Measurements from ENCODE around the gene FOXN4.
A peak's percentile ranks its signal among the peaks of the same experiment; 100 is the strongest.

FOXN4 gene

GRCh38 chr12:109278912-109279311 lies 30.2 kb downstream of the FOXN4 start:
- no peak for DNase-seq (ENCODE audit: low spot score)

GRCh38 chr12:109277899-109278762 lies 31.0 kb downstream of the FOXN4 start:
- DNase-seq (ENCODE audit: low spot score): no peak

GRCh38 chr12:109277255-109277898 lies 31.7 kb downstream of the FOXN4 start:
- DNase-seq (ENCODE audit: low spot score): no peak

- no peak for DNase-seq (ENCODE audit: low spot score)
Observed at GRCh38 chr12:109276160-109276559, 32.9 kb downstream of the FOXN4 start.

- DNase-seq (ENCODE audit: low spot score): no peak
Observed at GRCh38 chr12:109275173-109275572, 33.9 kb downstream of the FOXN4 start.

- no peak for DNase-seq (ENCODE audit: low spot score)
Observed at GRCh38 chr12:109274381-109274780, 34.7 kb downstream of the FOXN4 start.

- DNase-seq (ENCODE audit: low spot score): no peak
Observed at GRCh38 chr12:109273354-109273753, 35.7 kb downstream of the FOXN4 start.

GRCh38 chr12:109271418-109271817 lies 37.7 kb downstream of the FOXN4 start:
- no peak for DNase-seq (ENCODE audit: low spot score)

- no peak for DNase-seq (ENCODE audit: low spot score)
Observed at GRCh38 chr12:109270494-109270893, 38.6 kb downstream of the FOXN4 start.

- DNase-seq (ENCODE audit: low spot score): no peak
Observed at GRCh38 chr12:109269428-109269827, 39.7 kb downstream of the FOXN4 start.

- no peak for DNase-seq (ENCODE audit: low spot score)
Observed at GRCh38 chr12:109268896-109269295, 40.2 kb downstream of the FOXN4 start.

- DNase-seq (ENCODE audit: low spot score): no peak
Observed at GRCh38 chr12:109267361-109267760, 41.7 kb downstream of the FOXN4 start.

GRCh38 chr12:109266106-109266879 lies 42.8 kb downstream of the FOXN4 start:
- DNase-seq (ENCODE audit: low spot score): no peak

GRCh38 chr12:109264943-109265650 lies 44.0 kb downstream of the FOXN4 start:
- DNase-seq (ENCODE audit: low spot score): no peak

GRCh38 chr12:109264095-109264942 lies 44.8 kb downstream of the FOXN4 start:
- DNase-seq (ENCODE audit: low spot score): peak; percentile 46

GRCh38 chr12:109263439-109263838 lies 45.6 kb downstream of the FOXN4 start:
- DNase-seq (ENCODE audit: low spot score): no peak

- no peak for DNase-seq (ENCODE audit: low spot score)
Observed at GRCh38 chr12:109261939-109262338, 47.1 kb downstream of the FOXN4 start.

GRCh38 chr12:109261087-109261486 lies 48.0 kb downstream of the FOXN4 start:
- DNase-seq (ENCODE audit: low spot score): no peak

GRCh38 chr12:109259545-109259895 lies 49.6 kb downstream of the FOXN4 start:
- DNase-seq (ENCODE audit: low spot score): no peak

GRCh38 chr12:109258607-109259544 lies 50.2 kb downstream of the FOXN4 start:
- no peak for DNase-seq (ENCODE audit: low spot score)
